H1 (cell line): ENCODE data around the gene GRM8. TPM values are rescaled to one million over a fixed set of nuclear protein-coding genes. Genes with fewer than 3 reads are reported as not detected.

Experiments used
- CHD7 ChIP-seq: fragments of 300-600 bp; sonication (generic); IDR thresholded peaks from 2 replicates; pipeline ENCODE4 v1.7.1; 2012; ENCODE audit warnings: low read length, moderate library complexity, mild to moderate bottlenecking, inconsistent platforms; ENCODE audit not compliant: insufficient replicate concordance
- EP300 ChIP-seq, 2 experiments: IDR thresholded peaks; 1 replicate in 1 of 2; 2 replicates in 1 of 2; pipeline ENCODE4 v1.6.1; 2011 to 2012; ENCODE audit warnings: low read depth in 2 of 2, low read length in 2 of 2, mild to moderate bottlenecking in 2 of 2, borderline replicate concordance in 1 of 2, inconsistent platforms in 1 of 2, moderate library complexity in 1 of 2
- MAFK ChIP-seq: IDR thresholded peaks from 2 replicates; pipeline ENCODE4 v1.6.1; 2012; ENCODE audit warnings: low read depth, mild to moderate bottlenecking, improper control_type of control experiment, low read length
- polyA plus RNA-seq, 7 experiments: library from polyadenylated mRNA; depleted of rRNA in 3 of 7; stranded (reverse) in 5 of 7; unstranded in 2 of 7; fragments of >200 nt in 5 of 7; fragments of 200-250 nt in 2 of 7; gene quantifications; 1 replicate in 5 of 7; 2 replicates in 1 of 7; 4 replicates in 1 of 7; pipeline versions ENCODE4 v1.2.1 to v1.2.3, GENCODE V29; 2011 to 2013; ENCODE audit warnings: missing spikeins in 2 of 7, mixed read lengths in 2 of 7
- total RNA-seq: library from RNA; stranded (reverse); fragmentation: NEBNext Ultra II Directional; extraction: Animal tissue kit (Norgen Biotek cat#: 25700); gene quantifications from 2 replicates; pipeline ENCODE4 v1.2.1, GENCODE V29; 2021

The GRM8 gene
- total and polyA plus RNA-seq, 2 of the 8 experiments (the other 6 are each of a cell fraction or from before 2014, with no cell fraction given): 2.6 to 2.8 TPM

GRCh38 chr7:126760914-126761577 lies 491.7 kb downstream of the GRM8 start (continued):
- no peak for TF ChIP-seq CHD7
- TF ChIP-seq MAFK: no peak
- TF ChIP-seq EP300 (IDR thresholded peaks at IDR 0.05; ENCODE audit: borderline replicate concordance in 1 of 2, low read depth in 2 of 2, low read length in 2 of 2): no peak
